HG03139 (cell line): ENCODE measurements around the gene ZFP92.

Experiments used
- ATAC-seq: cut with Tn5 transposase; IDR thresholded peaks from one replicate; pipeline ENCODE4 v1.9.1; 2021; ENCODE audit not compliant: unreplicated experiment

Gene ZFP92

DNA sequence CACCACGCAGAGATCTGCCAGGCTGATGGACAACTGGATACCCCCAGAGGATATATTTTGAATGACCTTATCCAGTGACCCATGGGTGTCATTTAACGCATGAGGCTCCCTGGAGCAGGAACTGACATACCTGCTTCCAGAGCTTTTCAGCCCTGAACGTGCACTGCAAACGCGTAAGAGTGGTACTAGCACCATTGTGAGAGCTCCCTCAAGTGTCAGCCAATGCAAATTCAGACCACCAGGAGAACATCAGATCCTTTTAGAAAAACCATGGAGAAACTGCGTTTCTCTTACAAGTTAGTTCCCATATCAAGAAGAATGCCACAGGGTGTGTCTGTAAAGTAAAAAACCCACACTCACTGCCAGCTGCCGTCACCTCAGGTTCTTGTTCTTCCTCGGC is 27.3 kb downstream of the ZFP92 start:
- no peak for ATAC-seq

DNA sequence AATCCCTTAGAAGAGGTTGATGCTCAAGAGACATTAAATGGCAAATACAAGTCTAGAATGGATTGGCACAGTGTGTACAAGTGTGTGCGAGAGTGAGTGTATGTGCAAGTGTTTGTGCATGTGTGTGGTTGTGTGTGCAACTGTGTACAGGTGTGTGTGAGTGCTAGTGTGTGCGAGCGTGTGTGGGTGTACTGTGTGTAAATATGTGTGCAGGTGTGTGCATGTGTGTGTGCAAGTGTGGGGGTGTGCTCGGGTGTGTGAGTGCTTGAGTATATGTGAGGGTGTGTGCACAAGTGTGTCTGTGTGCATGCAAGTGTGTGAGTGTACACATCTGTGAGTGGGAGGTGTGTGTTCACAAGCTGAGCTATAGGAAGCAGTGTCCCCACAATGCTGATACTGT is 28.7 kb downstream of the ZFP92 start:
- no peak for ATAC-seq

DNA sequence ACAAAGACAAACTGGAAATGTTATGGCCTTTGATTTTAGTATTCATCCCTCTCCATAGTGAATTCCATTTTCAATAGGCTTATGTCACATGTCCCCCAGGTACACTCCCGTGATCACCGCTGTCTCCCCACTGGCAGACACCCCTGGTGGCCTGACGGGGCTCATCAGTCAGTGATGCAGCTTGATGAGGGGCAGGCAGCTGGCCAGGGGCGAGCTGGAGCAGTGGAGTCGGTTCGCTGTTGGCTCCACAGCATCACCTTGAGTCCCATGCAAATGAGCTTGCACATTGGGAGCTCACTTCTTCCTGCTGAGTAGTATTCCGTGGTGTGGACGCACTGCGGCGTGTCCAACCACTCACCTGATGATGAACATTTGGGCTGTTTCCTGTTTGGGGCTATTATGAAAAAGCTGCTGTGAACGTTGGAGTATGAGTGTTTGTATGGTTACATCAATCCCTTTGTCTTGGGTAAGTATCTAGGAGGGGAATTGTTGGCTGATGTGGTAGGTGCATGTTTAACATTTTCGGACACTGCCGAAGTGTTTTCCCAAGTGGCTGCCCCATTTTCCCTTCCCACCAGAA is 29.4 kb downstream of the ZFP92 start:
- ATAC-seq = no peak

DNA sequence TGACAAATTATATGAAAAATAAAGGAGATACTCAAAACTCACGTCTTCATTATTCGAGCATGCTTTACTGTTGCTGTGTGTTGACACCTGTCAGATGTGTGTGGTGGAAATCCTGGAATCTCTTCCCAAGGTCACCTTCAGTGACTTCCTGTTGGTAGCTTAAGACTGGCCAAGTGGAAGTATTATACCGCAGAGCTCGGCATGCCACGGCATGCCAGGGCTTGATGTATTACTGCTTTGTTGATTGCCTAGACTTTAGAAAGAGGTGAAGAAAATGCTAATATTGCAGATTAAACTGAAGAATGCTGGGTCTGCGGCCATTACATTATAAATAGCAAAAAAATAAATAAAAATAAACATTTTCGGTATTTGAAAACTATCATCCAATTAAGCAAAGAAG is 30.0 kb downstream of the ZFP92 start:
- no peak for ATAC-seq

DNA sequence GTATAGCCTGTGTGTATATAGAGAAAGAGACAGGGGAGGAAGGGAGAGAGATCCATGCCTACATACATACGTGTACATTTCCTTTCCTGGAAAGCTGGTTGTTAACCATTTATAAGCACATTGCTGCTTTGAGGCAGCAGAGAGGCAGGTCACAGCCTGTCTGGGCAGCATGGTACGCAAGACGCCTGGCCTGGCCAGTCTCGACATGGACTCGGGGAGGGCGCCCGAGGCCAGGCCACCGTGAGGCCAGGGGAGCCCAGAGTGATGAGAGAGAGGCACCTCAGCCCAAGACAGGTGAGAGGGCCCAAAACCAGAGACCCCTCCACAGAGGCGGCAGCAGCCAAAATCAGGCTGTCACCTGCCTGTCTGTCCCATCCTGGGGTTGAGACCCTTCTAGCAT is 30.7 kb downstream of the ZFP92 start:
- ATAC-seq = no peak

DNA sequence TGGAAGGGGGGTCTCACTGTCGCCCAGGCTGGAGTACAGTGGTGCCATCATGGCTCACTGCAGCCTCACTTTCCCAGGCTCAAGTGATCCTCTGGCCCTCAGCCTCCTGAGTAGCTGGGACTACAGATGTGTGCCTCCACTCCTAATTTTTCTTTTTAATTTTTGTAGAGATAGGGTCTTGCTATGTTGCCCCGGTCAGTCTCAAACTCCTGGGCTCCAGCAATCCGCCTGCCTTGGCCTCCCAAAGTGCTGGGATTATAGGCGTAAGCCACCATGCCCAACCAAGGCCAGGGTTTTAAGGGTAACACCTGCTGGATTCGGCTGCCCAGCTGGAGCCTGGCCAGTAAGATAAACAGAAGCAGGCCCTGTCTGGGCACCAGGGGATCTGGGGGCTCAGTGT is 31.2 kb downstream of the ZFP92 start:
- no peak for ATAC-seq

DNA sequence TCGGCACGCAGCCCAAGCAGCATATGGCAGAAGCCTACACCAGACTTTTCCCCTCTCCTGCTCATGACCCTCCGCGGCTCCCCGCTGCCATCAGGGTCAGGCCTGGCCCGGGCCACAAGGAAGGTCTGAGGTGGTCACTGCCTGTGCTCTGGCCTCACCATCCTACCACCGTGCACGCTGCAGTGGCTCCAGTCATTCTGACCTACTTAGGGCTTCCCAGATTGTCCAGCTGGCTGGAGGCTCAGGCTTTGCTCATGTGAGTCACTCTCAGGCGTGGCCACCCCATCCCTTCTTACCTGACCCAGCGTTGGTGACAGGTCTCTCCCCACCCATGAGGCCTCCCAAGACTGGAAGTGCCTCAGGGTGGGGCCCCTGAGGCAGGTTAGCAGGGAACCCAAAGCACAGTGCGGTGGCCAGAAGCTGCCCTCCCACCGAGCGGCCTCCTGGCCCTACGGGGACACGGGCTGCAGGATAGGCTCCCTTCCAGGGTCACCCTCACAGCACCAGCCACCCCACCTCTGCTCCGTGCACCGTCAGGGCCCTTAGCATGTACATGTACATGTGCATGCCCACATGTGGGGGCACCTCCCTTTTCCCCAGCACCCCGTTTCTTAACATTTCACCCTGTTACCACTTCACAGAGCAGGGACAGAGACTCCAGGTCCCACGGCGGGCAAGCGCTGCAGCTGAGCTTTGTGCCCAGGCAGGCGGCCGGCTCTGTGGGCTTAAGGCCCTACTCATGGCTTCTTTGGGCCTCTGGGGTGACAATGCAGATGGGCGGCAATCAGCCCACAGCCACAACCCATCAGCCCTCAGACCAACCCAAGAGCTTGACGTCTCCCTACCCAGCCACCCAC is 32.4 kb downstream of the ZFP92 start:
- ATAC-seq = no peak

DNA sequence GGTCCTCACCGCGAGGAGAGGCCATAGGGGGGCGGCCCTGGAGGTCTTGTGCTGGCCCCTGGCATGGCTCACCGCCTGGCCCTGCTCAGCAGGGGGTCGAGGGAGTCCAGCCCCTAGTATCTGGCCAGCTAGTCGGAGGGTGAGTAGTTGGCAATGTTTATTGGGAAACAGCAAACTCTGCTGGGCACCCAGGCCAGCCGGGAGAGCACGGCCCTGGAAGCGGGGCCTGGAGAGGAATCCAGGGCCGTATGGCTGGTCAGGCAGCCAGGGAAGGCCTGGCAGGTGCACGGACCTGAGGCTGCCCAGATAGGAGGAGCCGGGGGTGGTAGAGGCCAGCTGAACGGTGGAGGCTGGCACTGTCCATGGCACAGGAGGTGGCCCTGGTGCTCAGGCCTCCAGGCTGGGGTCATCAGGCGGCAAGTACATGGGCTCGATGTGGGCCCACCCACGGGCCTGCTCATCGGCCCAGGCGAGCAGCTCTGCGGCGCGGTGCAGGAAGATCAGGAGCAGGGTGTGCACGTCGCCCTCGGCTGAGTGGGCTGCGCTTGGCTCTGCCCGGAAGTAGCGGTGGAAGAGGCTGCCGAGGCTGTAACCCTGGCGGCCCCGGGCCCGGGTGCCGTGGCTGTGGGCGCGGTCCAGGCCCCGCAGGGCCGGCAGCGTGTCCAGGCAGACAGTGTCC is 33.2 kb downstream of the ZFP92 start:
- no peak for ATAC-seq

DNA sequence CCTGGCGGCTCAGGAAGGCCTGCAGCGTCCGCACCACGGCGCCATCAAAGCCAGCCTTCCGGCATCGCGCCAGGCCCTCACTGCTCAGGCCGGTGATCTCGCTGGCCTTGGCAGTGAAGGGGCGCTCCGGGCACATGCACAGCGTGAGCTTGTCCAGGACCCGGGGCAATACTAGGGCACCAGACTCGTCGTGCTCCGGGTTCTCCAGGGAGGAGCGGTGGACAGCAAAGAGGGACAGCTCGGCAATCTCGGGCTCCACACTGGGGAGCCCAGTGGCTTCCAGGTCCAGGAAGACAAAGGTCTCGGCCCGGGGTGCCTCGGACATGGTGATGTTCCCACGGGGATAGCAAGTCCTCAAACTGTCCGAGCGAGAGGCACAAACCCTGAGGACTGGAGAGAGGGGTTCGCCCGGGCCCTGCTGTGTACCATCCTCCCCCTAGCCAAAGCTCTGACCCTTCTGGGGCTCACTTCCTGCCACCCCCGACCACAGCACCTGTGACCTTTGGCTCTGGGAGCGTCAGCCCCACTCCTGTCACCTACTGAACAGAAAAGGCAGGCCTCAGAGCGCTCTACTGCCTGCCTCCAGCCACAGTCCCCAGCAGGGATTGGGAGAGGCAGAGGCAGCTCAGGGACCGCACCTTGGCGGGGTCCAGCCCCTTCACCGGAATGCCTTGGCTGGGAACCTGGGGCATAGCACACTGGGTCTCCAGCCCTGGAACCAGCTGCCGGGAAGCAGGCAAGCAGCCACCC is 34.0 kb downstream of the ZFP92 start:
- ATAC-seq = no peak

DNA sequence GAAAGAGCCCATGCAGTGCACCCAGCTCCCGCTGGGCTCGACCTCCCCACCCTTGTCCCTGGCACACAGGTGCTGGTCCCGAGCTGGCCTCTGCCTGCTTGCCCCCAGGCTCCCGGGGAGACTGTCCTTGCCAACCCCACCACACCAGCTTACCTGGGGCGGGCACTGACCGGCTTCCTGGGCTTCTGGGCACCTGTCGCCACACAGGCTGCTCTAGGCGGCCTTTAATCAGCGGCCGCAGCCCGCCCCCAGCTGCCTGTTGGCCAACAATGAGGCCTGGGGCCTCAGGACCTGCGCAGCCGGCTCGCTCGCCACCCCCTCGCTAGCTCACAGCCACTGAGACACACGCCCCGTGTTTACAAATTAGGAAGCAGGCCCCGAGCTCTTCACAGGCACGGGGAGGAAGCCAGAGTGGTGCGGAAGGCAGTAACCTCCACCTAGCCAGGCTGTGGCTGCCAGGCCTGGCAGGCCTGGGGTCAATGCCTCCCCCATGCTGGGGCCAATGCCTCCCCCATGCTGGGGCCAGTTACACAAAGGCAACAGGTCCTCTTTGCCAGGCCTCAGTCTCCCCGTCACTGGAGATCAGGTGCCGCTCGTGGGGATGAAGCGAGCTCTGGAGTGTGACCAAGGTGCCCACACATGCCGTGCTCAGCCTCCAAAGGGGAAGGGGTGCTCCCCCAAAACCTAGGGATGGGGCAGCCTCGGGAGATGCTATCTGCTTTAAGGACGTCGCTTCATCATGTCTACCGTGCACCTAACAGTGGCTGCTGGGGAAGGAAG is 34.8 kb downstream of the ZFP92 start, which contains the start of gene TREX2:
TREX2 (minus strand) TSS at position 201 of the 780 bp plus-strand sequence. CDS start 626 bp downstream, outside the sequence.
- no peak for ATAC-seq

DNA sequence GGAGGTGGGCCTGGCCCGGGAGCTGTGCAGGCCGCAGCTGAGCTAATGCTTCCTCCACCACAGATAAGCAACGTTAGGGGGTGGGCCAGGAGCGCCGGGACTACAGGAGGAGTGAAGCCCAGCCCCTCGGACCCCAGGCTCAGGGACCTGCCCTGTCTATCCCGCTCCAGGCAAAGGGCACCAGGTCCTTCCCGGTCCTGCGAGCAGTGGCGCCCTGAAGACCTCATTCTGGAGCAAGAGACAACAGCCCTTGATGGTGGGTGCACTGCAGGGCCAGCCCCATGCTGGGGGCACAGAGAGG is 35.3 kb downstream of the ZFP92 start:
- no peak for ATAC-seq

DNA sequence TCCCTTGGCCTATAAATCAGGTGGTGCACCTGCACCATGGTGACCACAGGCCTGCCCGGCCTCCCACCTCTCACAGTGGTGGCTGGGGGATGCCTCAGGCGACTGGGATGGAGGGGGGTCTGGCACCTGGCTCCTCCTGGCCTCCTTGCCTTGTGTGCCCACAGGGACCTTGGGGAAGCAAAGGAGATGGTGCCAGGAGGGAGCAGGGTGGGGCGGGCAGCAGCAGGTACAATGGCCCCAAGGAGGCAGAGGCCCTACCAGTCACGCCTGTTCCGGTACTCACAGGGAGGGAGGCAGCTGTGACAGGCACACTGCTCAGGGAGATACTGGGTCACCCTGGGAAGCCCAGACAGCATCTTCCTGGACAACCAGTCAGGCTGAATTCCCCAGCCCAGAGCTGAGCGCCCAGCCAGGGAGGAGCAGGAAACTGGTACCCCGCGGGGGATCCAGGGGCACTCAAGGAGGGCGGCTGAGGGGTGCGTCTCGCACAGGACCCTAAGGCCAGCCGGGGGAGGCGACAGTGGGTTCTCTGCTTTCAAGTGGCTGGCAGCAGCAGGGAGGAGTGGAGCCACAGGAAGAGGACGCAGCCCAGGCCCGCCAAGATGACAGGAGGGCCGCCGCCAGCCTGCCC is 35.8 kb downstream of the ZFP92 start:
- ATAC-seq = no peak

DNA sequence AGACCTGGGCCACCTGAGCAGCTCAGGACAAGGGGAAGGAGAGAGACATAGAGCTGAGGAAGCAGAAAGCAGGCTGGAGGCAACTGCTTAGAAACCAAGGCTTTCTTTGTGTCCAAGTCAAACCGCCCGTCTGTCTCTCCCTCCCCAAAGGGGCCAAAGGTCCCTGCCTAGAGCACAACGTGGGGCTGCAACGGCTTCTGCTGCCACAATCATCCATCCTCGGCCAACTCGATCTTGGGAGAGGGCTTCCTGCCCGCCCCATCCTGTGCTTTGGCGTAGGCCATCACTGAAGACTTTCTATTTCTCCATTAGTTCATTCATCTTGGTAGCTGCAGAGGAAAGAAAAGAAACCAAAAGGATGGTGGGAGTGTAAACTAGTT is 36.3 kb downstream of the ZFP92 start:
- ATAC-seq = no peak

DNA sequence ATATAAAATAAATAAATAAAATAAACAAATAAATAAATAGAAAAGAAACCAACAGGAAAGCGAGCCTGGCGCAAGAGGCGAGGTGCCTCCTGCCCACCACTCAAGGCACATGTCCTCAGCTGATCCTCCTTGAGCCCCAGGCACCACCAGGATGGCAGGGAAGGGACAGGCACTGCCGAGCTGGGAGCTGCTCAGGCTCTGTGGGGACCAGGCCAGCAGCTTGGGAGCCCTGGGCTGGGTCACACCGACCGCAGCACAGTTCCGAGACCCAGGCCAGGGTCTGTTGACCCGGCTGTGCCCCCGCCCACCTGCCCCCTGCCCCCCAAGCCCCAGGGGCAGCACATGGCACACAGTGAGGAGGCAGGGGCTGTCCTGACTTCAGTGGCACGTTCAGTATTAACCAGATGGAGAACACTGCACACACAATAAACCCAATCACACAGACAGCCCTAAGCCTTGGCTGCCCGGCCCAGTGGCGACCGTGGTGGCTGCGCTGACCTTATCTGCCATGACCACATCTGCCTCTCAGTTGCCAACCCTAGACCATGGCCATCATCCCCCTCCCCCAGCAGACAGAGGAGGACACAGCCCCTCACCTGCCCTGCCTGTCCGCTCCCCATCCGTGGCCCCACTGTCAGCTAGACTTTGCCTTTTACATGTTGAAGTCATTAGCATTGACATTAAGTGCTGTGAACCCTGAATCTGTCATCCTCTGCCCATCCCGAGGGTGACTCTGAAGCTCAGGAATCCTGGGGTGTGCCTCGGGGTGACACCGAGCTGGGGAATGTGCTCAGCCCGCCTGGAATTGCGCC is 37.5 kb downstream of the ZFP92 start:
- ATAC-seq = no peak

DNA sequence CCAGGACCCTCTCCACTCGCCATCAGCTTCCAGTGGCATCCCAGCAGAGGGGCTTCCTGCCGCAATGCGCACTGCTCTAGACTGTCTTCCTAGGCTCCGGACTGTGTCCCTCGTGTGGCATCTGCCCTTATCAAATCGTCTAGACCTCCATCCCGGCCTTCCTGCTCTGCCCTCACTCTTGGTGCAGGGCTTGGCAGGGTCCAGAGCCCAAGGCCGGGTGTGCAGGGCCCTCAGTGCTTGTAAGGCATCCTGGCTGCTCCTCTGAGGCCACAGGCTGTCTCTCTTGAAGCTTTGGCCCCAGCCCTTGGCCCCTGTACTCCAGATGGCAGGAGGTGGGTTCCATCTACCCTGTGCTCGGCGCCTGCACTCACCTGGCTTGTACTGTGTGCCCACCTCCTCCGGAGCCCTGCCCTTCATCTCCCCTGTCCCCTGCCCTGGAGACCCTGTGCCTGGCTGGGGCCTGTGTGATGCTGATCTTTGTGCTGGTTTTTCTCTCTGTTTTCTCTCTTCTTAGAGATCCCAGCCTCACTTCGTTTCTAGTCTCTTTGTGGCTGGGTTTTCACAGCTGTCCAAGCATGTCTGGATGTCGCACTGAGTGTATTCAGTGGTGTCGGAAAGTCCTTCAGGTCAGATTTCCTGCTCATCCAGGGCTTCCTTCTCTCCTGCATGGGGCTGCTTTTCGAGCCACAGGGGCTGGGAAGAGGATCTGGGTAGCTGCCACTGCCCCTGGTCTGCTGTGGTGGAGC is 38.3 kb downstream of the ZFP92 start:
- no peak for ATAC-seq

DNA sequence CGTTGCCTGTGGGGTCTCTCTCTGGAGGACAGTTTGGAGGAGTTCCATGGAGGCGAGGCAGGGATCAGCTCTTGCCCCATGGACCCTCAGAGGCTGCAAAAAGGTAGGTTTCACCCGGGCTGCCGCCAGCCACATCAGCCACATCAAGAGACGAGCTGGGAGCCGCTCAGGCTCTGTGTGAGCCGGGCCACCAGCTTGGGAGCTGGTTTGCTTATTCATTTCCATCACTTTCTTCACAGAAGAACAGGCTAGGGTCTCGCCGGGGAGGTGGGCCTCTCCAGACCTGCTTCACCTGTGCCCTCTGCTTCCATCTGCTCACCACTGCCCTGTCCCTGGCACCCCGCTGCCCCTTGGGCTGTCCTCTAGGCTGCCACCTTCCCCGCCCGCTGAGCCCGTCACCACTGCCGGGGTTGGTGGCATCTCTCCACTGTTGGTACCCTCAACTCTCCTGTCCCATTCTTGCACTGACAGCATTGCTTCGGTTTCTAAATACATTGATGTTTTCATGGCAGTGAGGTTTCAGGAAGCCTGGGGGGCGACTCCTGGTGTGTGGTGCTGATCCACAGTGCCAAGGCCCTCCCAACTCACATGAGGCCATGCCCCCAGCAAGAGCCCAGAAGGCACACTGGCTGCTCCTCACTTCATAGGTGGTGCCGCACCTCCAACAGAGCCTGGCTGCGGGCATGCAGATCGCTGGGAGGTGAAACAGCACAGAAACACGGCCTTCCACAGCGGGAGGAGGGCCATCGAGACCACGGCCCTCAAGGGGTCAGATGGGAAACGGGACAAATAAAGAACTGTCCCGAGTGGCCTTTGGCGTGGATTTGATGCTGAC is 39.1 kb downstream of the ZFP92 start:
- ATAC-seq = no peak

DNA sequence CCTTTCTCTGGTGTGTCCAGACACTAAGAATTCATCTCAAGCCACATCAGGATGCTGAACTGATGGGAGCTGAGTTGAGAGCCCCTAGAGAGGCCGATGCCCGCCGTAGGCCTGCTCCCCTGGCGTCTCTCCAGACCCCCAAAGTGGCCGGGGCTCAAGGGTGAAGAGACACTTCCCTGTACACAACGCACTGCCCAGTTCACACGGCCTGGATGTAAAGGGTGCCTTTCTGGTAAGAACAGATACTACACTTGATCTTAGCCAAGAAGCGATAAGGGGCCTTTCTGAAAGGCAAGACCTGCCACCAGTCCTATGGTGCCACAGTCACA is 39.6 kb downstream of the ZFP92 start:
- no peak for ATAC-seq

DNA sequence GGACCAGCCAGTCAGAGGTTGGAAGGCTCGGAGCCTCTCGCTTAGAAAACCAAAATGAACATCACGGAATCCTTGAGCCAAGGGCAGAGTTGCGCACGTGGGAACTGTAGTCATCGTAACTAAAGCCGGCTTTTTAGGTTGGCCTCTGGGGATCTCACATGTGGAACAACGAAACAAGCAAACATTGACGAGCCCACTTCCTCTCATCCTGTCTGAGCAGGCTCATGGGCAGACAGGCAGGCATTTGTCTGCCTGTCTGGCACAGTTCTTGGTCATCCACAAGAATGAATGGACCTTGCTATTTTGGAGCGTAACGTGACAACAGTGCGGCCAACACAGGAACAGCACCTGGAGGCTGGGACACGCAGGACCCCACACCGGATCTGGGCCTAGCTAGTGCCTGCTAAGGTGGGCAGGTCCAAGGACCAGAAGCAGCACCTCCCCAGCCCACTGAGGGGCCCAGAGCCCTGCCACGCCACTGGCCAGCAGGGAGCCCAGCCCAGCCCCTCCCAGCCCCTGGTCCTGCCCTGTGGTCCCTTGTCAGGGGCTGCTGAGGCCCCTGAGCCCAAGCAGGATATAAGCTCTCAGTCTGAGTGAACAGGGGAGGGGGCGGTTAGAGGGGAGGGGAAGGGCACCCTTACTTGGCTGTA is 43.8 kb downstream of the ZFP92 start:
- no peak for ATAC-seq
